Stimulated activated naive CD4-positive, alpha-beta T cell treated with Interleukin-2 at 50 U/mL for 16 hours (primary cell): Measurements from ENCODE around the gene PTX4.
"Not testable (repeated sequence)": the region's sequence is repeated elsewhere in the genome, so short reads cannot be mapped to it uniquely, and the experiment has no call there.

Experiments used
- DNase-seq: peaks from one replicate; lab custom pipeline; 2025; lab: John Stamatoyannopoulos, UW

The PTX4 gene

GRCh38 chr16:1443980-1444729 lies 44.6 kb downstream of the PTX4 start, which contains the start of gene CCDC154:
TSS of gene CCDC154 (minus strand) at chr16:1444556. CDS start at chr16:1444322, 234 bp downstream.
- DNase-seq, result no peak

DNA sequence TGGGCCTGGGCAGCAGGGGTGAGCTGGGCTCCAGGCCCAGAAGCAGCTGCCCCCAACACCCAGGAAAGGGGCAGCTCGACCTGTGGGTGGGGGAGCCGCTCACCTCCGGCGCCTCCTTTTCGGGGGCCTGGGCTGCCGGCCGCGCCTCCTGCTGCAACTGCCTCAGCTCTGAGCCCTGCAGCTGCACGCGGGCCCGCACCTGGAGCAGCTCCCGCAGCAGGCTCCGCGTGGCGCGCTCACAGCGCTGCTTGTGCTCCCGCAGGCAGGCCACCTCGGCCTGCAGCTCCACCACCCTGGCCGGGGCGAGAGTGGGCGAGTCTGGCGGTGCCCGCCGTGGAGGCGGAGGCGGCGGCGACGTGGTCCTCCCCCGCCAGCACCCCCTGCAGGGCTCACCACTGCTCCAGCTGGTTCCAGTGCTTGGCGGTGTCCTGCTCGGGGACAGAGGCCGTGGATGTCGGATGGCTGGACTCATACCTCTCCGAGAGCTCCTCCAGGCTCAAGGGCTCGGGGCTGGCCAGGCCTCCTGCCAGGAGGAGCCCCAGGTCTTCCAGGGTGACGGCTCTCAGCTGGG lies 45.3 kb downstream of the PTX4 start:
- DNase-seq, result no peak

- DNase-seq, result no peak
These were observed 46.0 kb downstream of the PTX4 start for GRCh38 chr16:1442697-1443096.

DNA sequence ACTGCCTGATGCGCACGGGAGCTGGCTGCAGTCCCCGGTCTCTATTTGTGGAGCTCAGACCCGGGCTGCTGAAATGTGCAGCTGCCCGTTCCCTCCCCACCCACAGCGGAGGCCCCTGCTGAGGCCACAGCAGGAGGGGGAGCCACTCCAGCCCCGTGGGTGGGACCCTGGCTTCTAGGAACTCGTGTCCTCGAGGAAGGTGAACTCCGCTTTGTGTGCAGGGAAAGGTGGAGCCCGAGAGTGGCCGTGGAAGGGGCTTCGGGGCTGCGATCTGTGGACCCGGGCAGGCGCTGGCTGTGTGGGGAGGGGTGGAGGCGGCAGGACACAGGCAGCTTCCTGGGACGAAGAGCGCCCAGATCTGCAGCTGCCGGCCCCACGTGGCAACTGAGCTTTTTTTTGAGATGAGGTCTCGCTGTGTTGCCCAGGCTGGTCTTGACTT lies 47.3 kb downstream of the PTX4 start:
- no peak for DNase-seq

DNA sequence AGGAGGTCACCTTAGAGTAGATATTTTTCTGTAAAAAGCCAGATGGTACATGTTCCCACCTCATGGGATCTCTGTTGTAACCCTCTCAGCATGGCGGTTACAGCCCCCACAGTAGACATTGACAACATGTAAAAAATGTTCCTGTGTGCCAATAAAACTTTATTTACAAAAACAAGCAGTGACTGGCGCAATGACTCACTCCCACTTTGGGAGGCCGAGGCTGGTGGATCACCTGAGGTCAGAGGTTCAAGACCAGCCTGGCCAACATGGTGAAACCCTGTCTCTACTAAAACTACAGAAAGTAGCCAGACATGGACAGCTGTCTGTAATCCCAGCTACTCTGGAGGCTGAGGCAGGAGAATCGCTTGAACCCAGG lies 49.1 kb downstream of the PTX4 start:
- not testable (repeated sequence) for DNase-seq

DNA sequence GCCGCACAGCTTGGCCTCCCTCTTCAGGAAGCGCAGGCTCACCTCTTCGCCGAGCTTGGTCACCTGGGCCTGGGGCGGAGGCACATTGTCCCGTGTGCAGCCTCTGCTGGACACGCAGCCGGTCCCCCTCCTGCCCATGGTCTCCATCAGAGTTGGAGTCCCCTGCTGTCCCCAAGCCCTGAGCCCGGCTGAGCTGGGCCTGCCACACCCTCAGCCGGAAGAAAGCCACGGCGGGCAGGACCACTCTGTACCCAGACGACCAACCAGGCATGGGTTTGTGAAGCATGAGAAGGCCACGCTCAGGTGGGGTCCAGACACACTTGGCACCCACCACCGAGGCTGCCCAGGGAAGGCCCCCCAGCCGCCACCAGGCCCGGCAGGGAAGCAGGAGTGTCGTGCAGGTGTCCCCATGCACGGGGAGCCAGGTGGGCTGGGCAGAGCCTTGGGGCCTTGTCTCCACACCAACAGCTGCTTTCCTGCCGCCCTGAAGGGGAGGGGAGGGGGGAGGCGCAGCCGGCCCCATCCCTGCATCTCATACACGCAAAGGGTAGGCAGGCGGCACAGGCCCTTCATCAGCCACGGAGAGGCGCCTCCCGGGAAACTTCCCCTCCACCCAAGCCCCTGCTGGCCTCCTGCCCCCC lies 49.6 kb downstream of the PTX4 start:
- DNase-seq, result no peak

- no peak for DNase-seq
These were observed 50.3 kb downstream of the PTX4 start for GRCh38 chr16:1438229-1439057.

DNA sequence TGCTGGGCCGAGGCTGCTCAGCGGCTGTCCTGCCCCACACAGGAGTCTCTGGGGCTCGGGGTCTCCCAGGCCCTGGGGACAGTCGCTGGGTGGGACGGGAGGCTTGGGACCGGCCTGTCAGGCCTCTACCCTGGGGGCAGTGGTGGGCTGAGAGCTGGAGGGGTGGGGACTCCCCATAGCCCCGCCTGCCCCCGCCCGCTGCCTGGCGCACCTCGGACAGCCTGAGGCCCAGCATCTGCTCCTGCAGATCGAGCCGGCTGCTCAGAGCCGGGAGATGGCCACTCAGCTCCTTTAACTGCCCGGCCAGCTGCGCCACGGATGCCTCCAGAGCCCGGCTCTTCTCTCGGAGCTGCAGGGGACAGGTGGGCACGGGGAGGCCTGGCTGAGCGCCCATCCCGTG lies 51.1 kb downstream of the PTX4 start:
- DNase-seq, result no peak

DNA sequence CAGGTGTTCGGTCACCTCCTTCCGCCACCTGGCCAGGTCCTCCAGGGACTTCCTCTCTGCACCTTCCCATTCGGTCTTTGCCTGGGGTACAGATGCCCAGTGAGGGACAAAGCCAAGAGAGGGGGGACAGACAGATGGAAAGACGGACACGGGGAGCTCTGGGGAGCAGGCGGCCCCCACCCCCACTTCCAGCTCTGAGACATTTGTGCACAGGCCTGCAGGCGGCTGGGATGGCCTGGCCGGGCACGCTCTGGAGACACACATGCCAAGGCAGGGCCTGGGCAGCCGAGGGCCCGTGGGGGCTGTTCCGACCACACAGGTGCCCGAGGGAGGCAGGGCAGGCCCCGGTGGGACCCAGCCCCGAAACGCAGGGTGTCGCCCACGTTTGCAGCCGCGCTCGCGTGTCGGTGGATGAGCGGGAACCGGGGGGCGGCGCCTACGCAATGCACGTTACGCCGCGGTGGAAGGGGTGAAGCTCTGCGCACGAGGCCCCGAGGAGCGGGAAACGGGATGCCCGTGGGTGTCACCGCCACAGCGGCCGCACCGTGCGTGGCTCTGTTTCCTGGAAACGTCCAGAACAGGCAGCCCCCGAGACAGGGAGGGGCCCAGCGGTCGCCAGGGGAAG lies 51.9 kb downstream of the PTX4 start:
- no peak for DNase-seq

DNA sequence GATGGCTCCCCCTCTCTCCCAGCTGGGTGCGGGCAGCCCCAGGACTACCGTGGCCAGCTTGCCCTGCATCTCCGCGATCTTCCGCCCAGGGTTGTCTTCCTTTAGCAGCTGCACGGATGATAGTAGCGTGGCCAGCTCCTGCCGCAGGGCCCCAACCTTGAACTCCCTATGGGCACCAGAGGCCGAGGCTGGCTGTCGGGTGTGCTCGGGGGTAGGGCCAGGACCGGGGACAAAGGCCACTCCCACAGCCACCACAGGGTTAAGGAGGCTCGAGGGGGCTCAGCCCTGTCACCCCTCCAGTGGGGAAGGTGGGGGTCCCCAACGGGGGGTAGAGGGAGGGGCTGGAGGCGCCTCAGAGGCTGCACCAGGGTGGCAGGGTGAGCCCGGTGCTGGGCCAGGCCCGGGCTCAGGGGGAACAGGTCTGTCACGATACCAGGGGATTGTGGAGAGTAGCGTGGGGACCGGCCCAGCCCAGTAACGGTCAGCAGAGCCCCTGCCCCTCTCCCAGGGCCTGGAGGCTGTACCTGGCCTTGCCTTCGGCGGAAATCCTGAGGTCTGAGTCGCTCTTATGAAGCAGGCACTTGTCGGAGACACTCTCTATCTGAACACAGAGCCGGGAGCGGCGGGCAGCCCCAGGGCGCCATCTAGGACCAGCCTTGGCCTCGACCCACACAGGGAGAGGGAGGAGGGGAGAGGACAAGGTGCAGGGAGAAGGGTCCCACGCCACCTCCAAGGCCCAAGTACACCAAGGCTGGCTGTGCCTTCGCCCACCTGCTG lies 52.6 kb downstream of the PTX4 start:
- no peak for DNase-seq
